Testis (tissue), 3 donors: ENCODE results near the gene MRPL19. TPM values are rescaled to one million over a fixed set of nuclear protein-coding genes. Genes with fewer than 3 reads are reported as not detected.

ENCODE experiments used
- DNase-seq: peaks from one replicate; pipeline ENCODE4 v3.0.0-alpha.2; 2019
- H3K27ac ChIP-seq, 2 donors: fragments of 200-600 bp; sonication (generic); one replicate each; pipeline ENCODE4 v1.5.1; 2019
- H3K27me3 ChIP-seq: fragments of 200-600 bp; sonication (generic); one replicate; pipeline ENCODE4 v1.5.1; 2019
- H3K36me3 ChIP-seq: fragments of 200-600 bp; sonication (generic); one replicate; pipeline ENCODE4 v1.5.1; 2017; ENCODE audit warnings: low read depth; ENCODE audit errors: missing control alignments
- H3K4me1 ChIP-seq: fragments of 200-600 bp; sonication (generic); one replicate; pipeline ENCODE4 v1.5.1; 2019
- H3K4me3 ChIP-seq, 2 donors: fragments of 200-600 bp; sonication (generic); one replicate each; pipeline ENCODE4 v1.5.1; 2017 to 2019
- H3K9me3 ChIP-seq: fragments of 200-600 bp; sonication (generic); one replicate; pipeline ENCODE4 v1.5.1; 2017
- POLR2A ChIP-seq: fragments of 450-650 bp; IDR thresholded peaks from one replicate; pipeline ENCODE4 v1.6.1; 2017; ENCODE audit warnings: antibody characterized with exemption, mild to moderate bottlenecking, moderate library complexity
- WGBS, 2 donors: methylation state at CpG; one replicate each; pipeline ENCODE4 v1.1.5; 2018; 5-methylcytosine and 5-hydroxymethylcytosine counted together
- intact Hi-C: fragments of 100-400 bp; cut with DNase I; formaldehyde crosslinking; loops from one replicate; pipeline ENCODE4 v1.15.1; 2023; ENCODE audit warnings: low total_unique reads
- polyA plus RNA-seq: library from polyadenylated mRNA; stranded (reverse); fragments of 350-450 nt; fragmentation: Illumina TruSeq; extraction: RNeasy Lipid Tissue Mini Kit (QIAGEN cat#74804); gene quantifications from one replicate; pipeline ENCODE4 v1.2.3, GENCODE V29; 2014; ENCODE audit warnings: low read depth, low replicate concordance; ENCODE audit not compliant: insufficient read depth
- total RNA-seq, 2 donors: library from RNA; depleted of rRNA; stranded (reverse); fragments of >200 nt; gene quantifications; one replicate each; pipeline ENCODE4 v1.2.3, GENCODE V29; 2016
- TF ChIP-seq, protein P1 (sequence below), 3 experiments: fragments of 450-650 bp in 2 of 3; fragments of 200-600 bp in 1 of 3; sonication (generic) in 1 of 3; IDR thresholded peaks; one replicate each; pipeline ENCODE4 v1.5.1; 2016 to 2019; ENCODE audit warnings: antibody characterized with exemption in 3 of 3, mild to moderate bottlenecking in 2 of 3, moderate library complexity in 1 of 3

Gene MRPL19
- total and polyA plus RNA-seq, 3 donors from 2014 or later: 27.3 to 36.2 (median 27.9) TPM

DNA sequence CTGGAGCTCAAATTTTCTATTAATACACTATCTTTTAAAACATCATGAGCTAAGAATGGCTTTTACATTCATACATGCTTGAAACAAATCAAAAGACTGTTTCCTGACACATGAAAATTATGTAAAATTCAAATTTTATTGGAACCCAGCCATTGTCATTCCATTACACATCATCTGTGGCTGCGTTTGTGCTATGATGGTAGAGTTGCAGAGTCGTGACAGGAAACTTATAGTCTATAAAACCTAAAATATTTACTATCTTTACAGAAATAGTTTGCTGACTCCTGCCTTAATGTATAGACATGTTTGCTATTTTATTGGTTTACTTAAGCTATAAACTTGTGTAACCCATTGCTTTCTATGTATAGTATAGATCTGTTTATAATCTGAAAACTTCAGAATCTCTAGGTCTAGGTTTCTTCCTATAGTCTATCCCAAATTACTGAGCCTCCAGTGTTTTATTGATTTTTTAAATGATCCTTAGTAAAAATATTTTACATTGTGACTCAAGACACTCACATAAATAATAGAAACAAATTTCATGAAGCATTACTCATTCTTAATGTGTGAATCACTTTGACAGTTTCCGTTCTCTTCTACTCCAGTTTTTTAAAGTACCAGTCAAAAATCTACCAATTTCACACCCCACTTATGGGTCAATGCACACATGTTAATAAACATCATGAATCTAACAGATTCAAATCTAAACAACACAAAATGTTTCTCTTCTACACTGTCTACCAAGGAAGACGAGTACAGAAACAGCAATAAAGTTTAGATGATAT is 26.4 kb upstream of the MRPL19 start:
- WGBS, 2 donors: 93 to 94% methylated on average over 4 of the region's 4 CpGs
- intact Hi-C loops: no loop called here
- no peak for DNase-seq
- Histone ChIP-seq H3K36me3 (no peaks in the 10 kb centered on the region), H3K4me3 (no peak overlapping the region), H3K27ac (no peak overlapping the region), H3K9me3 (no peaks in the 10 kb centered on the region), H3K27me3 (no peaks in the 10 kb centered on the region), H3K4me1 (no peaks in the 10 kb centered on the region)
- TF ChIP-seq, protein P1, sequence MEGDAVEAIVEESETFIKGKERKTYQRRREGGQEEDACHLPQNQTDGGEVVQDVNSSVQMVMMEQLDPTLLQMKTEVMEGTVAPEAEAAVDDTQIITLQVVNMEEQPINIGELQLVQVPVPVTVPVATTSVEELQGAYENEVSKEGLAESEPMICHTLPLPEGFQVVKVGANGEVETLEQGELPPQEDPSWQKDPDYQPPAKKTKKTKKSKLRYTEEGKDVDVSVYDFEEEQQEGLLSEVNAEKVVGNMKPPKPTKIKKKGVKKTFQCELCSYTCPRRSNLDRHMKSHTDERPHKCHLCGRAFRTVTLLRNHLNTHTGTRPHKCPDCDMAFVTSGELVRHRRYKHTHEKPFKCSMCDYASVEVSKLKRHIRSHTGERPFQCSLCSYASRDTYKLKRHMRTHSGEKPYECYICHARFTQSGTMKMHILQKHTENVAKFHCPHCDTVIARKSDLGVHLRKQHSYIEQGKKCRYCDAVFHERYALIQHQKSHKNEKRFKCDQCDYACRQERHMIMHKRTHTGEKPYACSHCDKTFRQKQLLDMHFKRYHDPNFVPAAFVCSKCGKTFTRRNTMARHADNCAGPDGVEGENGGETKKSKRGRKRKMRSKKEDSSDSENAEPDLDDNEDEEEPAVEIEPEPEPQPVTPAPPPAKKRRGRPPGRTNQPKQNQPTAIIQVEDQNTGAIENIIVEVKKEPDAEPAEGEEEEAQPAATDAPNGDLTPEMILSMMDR (IDR thresholded peaks at IDR 0.05): no peak
- TF ChIP-seq POLR2A: no peak

DNA sequence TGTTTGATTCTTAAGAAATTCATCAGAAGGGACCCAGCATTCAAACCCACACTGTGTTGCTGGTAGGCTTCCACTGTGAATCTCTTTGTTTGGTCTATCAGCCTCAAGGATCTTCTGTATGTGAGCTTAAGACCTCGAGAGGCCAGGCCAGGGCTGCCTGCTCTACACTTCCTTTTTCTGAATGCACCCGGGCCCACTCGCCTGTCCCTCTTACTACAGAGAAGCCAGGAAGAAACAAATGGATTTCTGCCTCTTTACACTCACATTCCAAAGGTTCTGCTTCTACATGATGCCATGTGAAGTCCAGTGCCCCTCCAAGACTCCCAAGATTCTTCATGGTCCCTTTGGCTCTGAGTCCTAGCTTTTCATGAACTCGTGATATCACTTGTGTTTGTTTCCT is 25.4 kb upstream of the MRPL19 start:
- DNase-seq: no peak
- TF ChIP-seq, protein P1 (IDR thresholded peaks at IDR 0.05): no peak
- TF ChIP-seq POLR2A: no peak
- Histone ChIP-seq H3K27ac (no peak overlapping the region), H3K36me3 (no peaks in the 10 kb centered on the region), H3K4me3 (no peak overlapping the region), H3K4me1 (no peaks in the 10 kb centered on the region), H3K27me3 (no peaks in the 10 kb centered on the region), H3K9me3 (no peaks in the 10 kb centered on the region)
- WGBS, 2 donors: 87 to 91% methylated on average over 4 of the region's 4 CpGs
- intact Hi-C loops: no loop called here

DNA sequence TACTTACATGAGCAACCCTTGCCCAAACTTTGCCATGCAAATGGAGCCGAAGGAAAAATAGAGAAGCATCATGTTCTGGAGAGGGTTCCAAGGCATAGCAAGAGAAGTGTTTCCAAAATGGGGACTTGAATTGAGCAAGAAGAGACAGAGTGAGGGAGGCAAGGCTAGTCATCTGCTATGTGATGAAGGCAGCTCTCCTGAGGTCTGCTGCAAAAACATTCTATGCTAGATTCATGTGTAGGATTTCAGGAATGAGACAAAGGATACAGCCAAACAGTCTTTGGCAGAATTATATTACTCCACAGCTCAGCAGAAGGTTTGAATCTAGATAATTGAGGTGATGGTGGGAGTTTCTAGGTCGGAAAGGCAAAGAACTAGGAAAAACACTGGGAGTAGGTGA is 24.1 kb upstream of the MRPL19 start:
- DNase-seq: no peak
- intact Hi-C loops: no loop called here
- TF ChIP-seq POLR2A: no peak
- TF ChIP-seq, protein P1 (IDR thresholded peaks at IDR 0.05): no peak
- no peak overlapping the region for H3K27ac ChIP-seq
- no peaks in the 10 kb centered on the region for H3K36me3 ChIP-seq
- H3K27me3 ChIP-seq: no peaks in the 10 kb centered on the region
- H3K9me3 ChIP-seq: no peaks in the 10 kb centered on the region
- no peak overlapping the region for H3K4me3 ChIP-seq
- WGBS, 2 donors: 42 to 77% methylated on average over 2 of the region's 2 CpGs
- H3K4me1 ChIP-seq: no peaks in the 10 kb centered on the region

DNA sequence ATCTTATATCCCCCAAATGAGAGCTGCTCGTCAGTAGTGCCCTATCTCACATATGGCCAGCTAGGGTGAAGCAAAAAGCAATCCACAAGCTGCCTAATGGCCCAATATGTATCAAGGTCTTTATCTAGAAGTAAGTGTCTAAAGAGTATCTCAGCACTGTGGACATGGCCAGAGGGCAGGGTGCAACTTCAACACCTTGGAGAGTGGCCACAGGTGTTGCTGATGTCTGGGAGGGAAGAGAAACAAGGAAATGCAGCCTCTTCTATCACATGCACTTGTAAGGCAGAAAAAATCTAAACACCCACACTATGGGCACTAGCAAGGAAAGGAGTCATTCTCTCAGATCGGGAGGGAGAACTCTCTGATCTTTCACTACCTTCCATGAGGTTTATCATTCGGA is 23.7 kb upstream of the MRPL19 start:
- WGBS, 2 donors: 86 to 91% methylated on average over 3 of the region's 3 CpGs

More for the DNA sequence above, 23.7 kb upstream of the MRPL19 start:
- H3K9me3 ChIP-seq: no peaks in the 10 kb centered on the region
- H3K27me3 ChIP-seq: no peaks in the 10 kb centered on the region
- H3K4me3 ChIP-seq: no peak overlapping the region
- no peak for DNase-seq
- no peaks in the 10 kb centered on the region for H3K36me3 ChIP-seq
- no peaks in the 10 kb centered on the region for H3K4me1 ChIP-seq
- intact Hi-C loops: no loop called here
- no peak for TF ChIP-seq POLR2A
- TF ChIP-seq, protein P1 (IDR thresholded peaks at IDR 0.05): no peak
- no peak overlapping the region for H3K27ac ChIP-seq
